HEK293 (cell line): ENCODE data around the gene CENPX.

Experiments used
- GLI4 ChIP-seq: fragments of 450-650 bp; formaldehyde crosslinking; IDR thresholded peaks from 2 replicates; pipeline ENCODE4 v1.5.1; 2016; ENCODE audit warnings: missing biosample characterization, missing genetic modification characterization
- KLF7 ChIP-seq: fragments of 450-650 bp; formaldehyde crosslinking; IDR thresholded peaks from 2 replicates; pipeline ENCODE4 v1.5.1; 2016; ENCODE audit warnings: missing biosample characterization, missing genetic modification characterization, borderline replicate concordance
- MZF1 ChIP-seq: fragments of 450-650 bp; formaldehyde crosslinking; IDR thresholded peaks from 2 replicates; pipeline ENCODE4 v1.5.1; 2017; ENCODE audit warnings: missing biosample characterization, missing genetic modification characterization, borderline replicate concordance
- SCRT1 ChIP-seq: fragments of 450-650 bp; formaldehyde crosslinking; IDR thresholded peaks from 2 replicates; pipeline ENCODE4 v1.5.1; 2016; ENCODE audit warnings: missing biosample characterization, missing genetic modification characterization, borderline replicate concordance
- SP3 ChIP-seq: fragments of 450-650 bp; formaldehyde crosslinking; IDR thresholded peaks from 2 replicates; pipeline ENCODE4 v1.5.1; 2016; ENCODE audit warnings: missing biosample characterization, missing genetic modification characterization
- ZBTB48 ChIP-seq: fragments of 450-650 bp; formaldehyde crosslinking; IDR thresholded peaks from 2 replicates; pipeline ENCODE4 v1.5.1; 2016; ENCODE audit warnings: missing biosample characterization, missing genetic modification characterization
- ZFP69B ChIP-seq: fragments of 450-650 bp; formaldehyde crosslinking; IDR thresholded peaks from 2 replicates; pipeline ENCODE4 v1.5.1; 2016; ENCODE audit warnings: missing biosample characterization, missing genetic modification characterization
- ZNF174 ChIP-seq: fragments of 450-650 bp; formaldehyde crosslinking; IDR thresholded peaks from 2 replicates; pipeline ENCODE4 v1.5.0; 2017; ENCODE audit warnings: missing biosample characterization, mild to moderate bottlenecking, missing genetic modification characterization
- ZNF202 ChIP-seq: fragments of 450-650 bp; formaldehyde crosslinking; IDR thresholded peaks from 2 replicates; pipeline ENCODE4 v1.5.1; 2016; ENCODE audit warnings: missing biosample characterization, missing genetic modification characterization, borderline replicate concordance
- ZNF211 ChIP-seq: fragments of 450-650 bp; formaldehyde crosslinking; IDR thresholded peaks from 2 replicates; pipeline ENCODE4 v1.5.1; 2016; ENCODE audit warnings: low read depth, missing biosample characterization, missing genetic modification characterization
- ZNF24 ChIP-seq: fragments of 450-650 bp; formaldehyde crosslinking; IDR thresholded peaks from 2 replicates; pipeline ENCODE4 v1.5.1; 2016; ENCODE audit warnings: missing biosample characterization, missing genetic modification characterization
- ZNF37A ChIP-seq: fragments of 450-650 bp; IDR thresholded peaks from 2 replicates; pipeline ENCODE4 v1.5.1; 2018; ENCODE audit warnings: missing biosample characterization, missing genetic modification characterization
- ZNF404 ChIP-seq: fragments of 450-650 bp; formaldehyde crosslinking; IDR thresholded peaks from 2 replicates; pipeline ENCODE4 v1.5.1; 2017; ENCODE audit warnings: missing biosample characterization, missing genetic modification characterization
- ZNF510 ChIP-seq: fragments of 450-650 bp; formaldehyde crosslinking; IDR thresholded peaks from 2 replicates; pipeline ENCODE4 v1.5.1; 2018; ENCODE audit warnings: mild to moderate bottlenecking, missing genetic modification characterization, missing biosample characterization; ENCODE audit not compliant: insufficient replicate concordance
- ZNF623 ChIP-seq: fragments of 450-650 bp; formaldehyde crosslinking; IDR thresholded peaks from 2 replicates; pipeline ENCODE4 v1.5.1; 2016; ENCODE audit warnings: missing biosample characterization, missing genetic modification characterization
- ZNF777 ChIP-seq: fragments of 450-650 bp; formaldehyde crosslinking; IDR thresholded peaks from 2 replicates; pipeline ENCODE4 v1.5.1; 2017; ENCODE audit warnings: missing biosample characterization, missing genetic modification characterization, borderline replicate concordance
- TF ChIP-seq, protein P1 (sequence below): fragments of 450-650 bp; formaldehyde crosslinking; IDR thresholded peaks from 2 replicates; pipeline ENCODE4 v1.5.1; 2016; ENCODE audit warnings: missing biosample characterization, missing genetic modification characterization, borderline replicate concordance
- TF ChIP-seq, protein P2 (sequence below): fragments of 450-650 bp; formaldehyde crosslinking; IDR thresholded peaks from 2 replicates; pipeline ENCODE4 v1.5.1; 2016; ENCODE audit warnings: missing biosample characterization, missing genetic modification characterization
- TF ChIP-seq, protein P3 (sequence below): fragments of 450-650 bp; formaldehyde crosslinking; IDR thresholded peaks from 2 replicates; pipeline ENCODE4 v1.5.1; 2017; ENCODE audit warnings: missing biosample characterization, mild to moderate bottlenecking, missing genetic modification characterization, moderate library complexity
- TF ChIP-seq, protein P4 (sequence below): fragments of 450-650 bp; formaldehyde crosslinking; IDR thresholded peaks from 2 replicates; pipeline ENCODE4 v1.5.0; 2017; ENCODE audit warnings: missing biosample characterization, missing genetic modification characterization, borderline replicate concordance
- TF ChIP-seq, protein P5 (sequence below): fragments of 450-650 bp; formaldehyde crosslinking; IDR thresholded peaks from 2 replicates; pipeline ENCODE4 v1.5.1; 2017; ENCODE audit warnings: missing biosample characterization, missing genetic modification characterization
- TF ChIP-seq, protein P6 (sequence below): fragments of 450-650 bp; formaldehyde crosslinking; IDR thresholded peaks from 2 replicates; pipeline ENCODE4; 2016; ENCODE audit warnings: missing biosample characterization, missing genetic modification characterization

CENPX gene

DNA sequence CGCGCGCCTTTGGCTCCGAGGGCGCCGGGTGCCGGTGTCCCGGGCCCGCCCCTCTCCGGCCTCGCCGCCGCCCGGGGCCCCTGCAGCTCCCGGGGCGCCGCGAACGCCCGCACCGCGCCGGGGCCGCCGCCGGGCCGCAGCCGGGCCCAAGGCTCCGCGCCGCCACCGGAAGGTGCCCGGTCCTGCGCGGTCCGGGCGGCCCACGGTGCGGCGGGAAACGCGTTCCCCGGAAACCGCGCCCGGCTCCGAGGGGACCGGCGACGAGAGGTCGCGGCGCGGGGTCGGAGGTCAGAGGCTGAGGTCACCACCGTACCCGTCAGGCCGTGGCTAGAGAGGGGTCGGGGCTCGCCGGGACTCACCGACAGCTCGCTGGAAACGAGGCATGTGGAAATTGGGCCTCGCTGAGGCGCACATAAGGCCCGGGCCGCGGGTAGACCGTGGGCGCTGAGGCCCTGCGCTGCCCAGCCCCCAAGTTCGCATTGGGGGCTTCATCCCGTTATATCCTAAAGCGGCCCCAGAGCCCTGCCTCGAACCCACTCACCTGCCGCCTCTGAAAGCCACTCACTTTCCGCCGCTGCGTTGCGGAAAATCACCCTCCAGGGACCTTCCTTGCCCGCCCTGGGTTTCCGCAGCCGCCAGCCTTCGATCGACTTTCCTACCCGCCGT is 43.1 kb upstream of the CENPX start, which contains the start of gene DUS1L (continued):
- TF ChIP-seq, protein P1, sequence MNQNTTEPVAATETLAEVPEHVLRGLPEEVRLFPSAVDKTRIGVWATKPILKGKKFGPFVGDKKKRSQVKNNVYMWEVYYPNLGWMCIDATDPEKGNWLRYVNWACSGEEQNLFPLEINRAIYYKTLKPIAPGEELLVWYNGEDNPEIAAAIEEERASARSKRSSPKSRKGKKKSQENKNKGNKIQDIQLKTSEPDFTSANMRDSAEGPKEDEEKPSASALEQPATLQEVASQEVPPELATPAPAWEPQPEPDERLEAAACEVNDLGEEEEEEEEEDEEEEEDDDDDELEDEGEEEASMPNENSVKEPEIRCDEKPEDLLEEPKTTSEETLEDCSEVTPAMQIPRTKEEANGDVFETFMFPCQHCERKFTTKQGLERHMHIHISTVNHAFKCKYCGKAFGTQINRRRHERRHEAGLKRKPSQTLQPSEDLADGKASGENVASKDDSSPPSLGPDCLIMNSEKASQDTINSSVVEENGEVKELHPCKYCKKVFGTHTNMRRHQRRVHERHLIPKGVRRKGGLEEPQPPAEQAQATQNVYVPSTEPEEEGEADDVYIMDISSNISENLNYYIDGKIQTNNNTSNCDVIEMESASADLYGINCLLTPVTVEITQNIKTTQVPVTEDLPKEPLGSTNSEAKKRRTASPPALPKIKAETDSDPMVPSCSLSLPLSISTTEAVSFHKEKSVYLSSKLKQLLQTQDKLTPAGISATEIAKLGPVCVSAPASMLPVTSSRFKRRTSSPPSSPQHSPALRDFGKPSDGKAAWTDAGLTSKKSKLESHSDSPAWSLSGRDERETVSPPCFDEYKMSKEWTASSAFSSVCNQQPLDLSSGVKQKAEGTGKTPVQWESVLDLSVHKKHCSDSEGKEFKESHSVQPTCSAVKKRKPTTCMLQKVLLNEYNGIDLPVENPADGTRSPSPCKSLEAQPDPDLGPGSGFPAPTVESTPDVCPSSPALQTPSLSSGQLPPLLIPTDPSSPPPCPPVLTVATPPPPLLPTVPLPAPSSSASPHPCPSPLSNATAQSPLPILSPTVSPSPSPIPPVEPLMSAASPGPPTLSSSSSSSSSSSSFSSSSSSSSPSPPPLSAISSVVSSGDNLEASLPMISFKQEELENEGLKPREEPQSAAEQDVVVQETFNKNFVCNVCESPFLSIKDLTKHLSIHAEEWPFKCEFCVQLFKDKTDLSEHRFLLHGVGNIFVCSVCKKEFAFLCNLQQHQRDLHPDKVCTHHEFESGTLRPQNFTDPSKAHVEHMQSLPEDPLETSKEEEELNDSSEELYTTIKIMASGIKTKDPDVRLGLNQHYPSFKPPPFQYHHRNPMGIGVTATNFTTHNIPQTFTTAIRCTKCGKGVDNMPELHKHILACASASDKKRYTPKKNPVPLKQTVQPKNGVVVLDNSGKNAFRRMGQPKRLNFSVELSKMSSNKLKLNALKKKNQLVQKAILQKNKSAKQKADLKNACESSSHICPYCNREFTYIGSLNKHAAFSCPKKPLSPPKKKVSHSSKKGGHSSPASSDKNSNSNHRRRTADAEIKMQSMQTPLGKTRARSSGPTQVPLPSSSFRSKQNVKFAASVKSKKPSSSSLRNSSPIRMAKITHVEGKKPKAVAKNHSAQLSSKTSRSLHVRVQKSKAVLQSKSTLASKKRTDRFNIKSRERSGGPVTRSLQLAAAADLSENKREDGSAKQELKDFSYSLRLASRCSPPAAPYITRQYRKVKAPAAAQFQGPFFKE (tag by site-specific recombination), result peak; percentile 76; the same call in 1 of the 2 replicates
- TF ChIP-seq, protein P2, sequence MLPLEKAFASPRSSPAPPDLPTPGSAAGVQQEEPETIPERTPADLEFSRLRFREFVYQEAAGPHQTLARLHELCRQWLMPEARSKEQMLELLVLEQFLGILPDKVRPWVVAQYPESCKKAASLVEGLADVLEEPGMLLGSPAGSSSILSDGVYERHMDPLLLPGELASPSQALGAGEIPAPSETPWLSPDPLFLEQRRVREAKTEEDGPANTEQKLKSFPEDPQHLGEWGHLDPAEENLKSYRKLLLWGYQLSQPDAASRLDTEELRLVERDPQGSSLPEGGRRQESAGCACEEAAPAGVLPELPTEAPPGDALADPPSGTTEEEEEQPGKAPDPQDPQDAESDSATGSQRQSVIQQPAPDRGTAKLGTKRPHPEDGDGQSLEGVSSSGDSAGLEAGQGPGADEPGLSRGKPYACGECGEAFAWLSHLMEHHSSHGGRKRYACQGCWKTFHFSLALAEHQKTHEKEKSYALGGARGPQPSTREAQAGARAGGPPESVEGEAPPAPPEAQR, result peak; percentile 61; the same call in 1 of the 2 replicates
- no peak for TF ChIP-seq ZNF623 (tag by site-specific recombination)
- TF ChIP-seq MZF1 (tag by site-specific recombination), result no peak
- TF ChIP-seq ZNF202 (tag by site-specific recombination), result no peak
- TF ChIP-seq, protein P3, sequence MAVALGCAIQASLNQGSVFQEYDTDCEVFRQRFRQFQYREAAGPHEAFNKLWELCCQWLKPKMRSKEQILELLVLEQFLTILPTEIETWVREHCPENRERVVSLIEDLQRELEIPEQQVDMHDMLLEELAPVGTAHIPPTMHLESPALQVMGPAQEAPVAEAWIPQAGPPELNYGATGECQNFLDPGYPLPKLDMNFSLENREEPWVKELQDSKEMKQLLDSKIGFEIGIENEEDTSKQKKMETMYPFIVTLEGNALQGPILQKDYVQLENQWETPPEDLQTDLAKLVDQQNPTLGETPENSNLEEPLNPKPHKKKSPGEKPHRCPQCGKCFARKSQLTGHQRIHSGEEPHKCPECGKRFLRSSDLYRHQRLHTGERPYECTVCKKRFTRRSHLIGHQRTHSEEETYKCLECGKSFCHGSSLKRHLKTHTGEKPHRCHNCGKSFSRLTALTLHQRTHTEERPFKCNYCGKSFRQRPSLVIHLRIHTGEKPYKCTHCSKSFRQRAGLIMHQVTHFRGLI (tag by site-specific recombination), result peak; percentile 51; the same call in 1 of the 2 replicates
- peak; percentile 51; the same call in 1 of the 2 replicates for TF ChIP-seq ZNF777 (tag by site-specific recombination)
- no peak for TF ChIP-seq SCRT1
- TF ChIP-seq, protein P4, sequence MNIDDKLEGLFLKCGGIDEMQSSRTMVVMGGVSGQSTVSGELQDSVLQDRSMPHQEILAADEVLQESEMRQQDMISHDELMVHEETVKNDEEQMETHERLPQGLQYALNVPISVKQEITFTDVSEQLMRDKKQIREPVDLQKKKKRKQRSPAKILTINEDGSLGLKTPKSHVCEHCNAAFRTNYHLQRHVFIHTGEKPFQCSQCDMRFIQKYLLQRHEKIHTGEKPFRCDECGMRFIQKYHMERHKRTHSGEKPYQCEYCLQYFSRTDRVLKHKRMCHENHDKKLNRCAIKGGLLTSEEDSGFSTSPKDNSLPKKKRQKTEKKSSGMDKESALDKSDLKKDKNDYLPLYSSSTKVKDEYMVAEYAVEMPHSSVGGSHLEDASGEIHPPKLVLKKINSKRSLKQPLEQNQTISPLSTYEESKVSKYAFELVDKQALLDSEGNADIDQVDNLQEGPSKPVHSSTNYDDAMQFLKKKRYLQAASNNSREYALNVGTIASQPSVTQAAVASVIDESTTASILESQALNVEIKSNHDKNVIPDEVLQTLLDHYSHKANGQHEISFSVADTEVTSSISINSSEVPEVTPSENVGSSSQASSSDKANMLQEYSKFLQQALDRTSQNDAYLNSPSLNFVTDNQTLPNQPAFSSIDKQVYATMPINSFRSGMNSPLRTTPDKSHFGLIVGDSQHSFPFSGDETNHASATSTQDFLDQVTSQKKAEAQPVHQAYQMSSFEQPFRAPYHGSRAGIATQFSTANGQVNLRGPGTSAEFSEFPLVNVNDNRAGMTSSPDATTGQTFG (tag by site-specific recombination), result peak; percentile 84; the same call in 1 of the 2 replicates
- TF ChIP-seq ZNF211 (tag by site-specific recombination), result no peak
- no peak for TF ChIP-seq ZNF510 (tag by site-specific recombination)
- TF ChIP-seq GLI4 (tag by site-specific recombination), result peak; percentile 88
- 0 out of 2 replicates have a peak, but pooled peaks have one; percentile 48 for TF ChIP-seq ZBTB48 (tag by site-specific recombination)
- TF ChIP-seq, protein P5, sequence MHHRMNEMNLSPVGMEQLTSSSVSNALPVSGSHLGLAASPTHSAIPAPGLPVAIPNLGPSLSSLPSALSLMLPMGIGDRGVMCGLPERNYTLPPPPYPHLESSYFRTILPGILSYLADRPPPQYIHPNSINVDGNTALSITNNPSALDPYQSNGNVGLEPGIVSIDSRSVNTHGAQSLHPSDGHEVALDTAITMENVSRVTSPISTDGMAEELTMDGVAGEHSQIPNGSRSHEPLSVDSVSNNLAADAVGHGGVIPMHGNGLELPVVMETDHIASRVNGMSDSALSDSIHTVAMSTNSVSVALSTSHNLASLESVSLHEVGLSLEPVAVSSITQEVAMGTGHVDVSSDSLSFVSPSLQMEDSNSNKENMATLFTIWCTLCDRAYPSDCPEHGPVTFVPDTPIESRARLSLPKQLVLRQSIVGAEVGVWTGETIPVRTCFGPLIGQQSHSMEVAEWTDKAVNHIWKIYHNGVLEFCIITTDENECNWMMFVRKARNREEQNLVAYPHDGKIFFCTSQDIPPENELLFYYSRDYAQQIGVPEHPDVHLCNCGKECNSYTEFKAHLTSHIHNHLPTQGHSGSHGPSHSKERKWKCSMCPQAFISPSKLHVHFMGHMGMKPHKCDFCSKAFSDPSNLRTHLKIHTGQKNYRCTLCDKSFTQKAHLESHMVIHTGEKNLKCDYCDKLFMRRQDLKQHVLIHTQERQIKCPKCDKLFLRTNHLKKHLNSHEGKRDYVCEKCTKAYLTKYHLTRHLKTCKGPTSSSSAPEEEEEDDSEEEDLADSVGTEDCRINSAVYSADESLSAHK, result peak; percentile 64
- TF ChIP-seq ZNF37A (tag by site-specific recombination), result no peak
- peak; percentile 42; the same call in 1 of the 2 replicates for TF ChIP-seq KLF7
- TF ChIP-seq, protein P6, sequence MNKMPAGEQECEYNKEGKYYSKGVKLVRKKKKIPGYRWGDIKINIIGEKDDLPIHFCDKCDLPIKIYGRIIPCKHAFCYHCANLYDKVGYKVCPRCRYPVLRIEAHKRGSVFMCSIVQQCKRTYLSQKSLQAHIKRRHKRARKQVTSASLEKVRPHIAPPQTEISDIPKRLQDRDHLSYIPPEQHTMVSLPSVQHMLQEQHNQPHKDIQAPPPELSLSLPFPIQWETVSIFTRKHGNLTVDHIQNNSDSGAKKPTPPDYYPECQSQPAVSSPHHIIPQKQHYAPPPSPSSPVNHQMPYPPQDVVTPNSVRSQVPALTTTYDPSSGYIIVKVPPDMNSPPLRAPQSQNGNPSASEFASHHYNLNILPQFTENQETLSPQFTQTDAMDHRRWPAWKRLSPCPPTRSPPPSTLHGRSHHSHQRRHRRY (tag by site-specific recombination), result 0 out of 2 replicates have a peak, but pooled peaks have one; percentile 66
- peak; percentile 64 for TF ChIP-seq SP3
- TF ChIP-seq ZNF404 (tag by site-specific recombination), result no peak
- TF ChIP-seq ZNF24 (tag by site-specific recombination), result peak; percentile 78
- TF ChIP-seq ZNF174 (tag by site-specific recombination), result no peak
- TF ChIP-seq ZFP69B, result peak; percentile 56; the same call in 1 of the 2 replicates
